GM21423 (cell line): ENCODE data around the gene PCAT6.

Experiments used
- ATAC-seq: cut with Tn5 transposase; IDR thresholded peaks from one replicate; pipeline ENCODE4 v1.9.1; 2021; ENCODE audit warnings: mild to moderate bottlenecking, moderate library complexity; ENCODE audit not compliant: unreplicated experiment

The PCAT6 gene

GRCh38 chr1:202844259-202844658, 33.5 kb downstream of the PCAT6 start:
- ATAC-seq, result no peak

GRCh38 chr1:202844935-202845334, 34.2 kb downstream of the PCAT6 start:
- ATAC-seq, result no peak

- ATAC-seq, result no peak
Observed at GRCh38 chr1:202848191-202848542, 37.4 kb downstream of the PCAT6 start.

GRCh38 chr1:202850593-202851362, 40.0 kb downstream of the PCAT6 start:
- no peak for ATAC-seq

GRCh38 chr1:202852163-202852904, 41.6 kb downstream of the PCAT6 start:
- ATAC-seq, result no peak

- ATAC-seq, result no peak
Observed at GRCh38 chr1:202854787-202855186, 44.0 kb downstream of the PCAT6 start.

- no peak for ATAC-seq
Observed at GRCh38 chr1:202856014-202856413, 45.3 kb downstream of the PCAT6 start.

- ATAC-seq, result no peak
Observed at GRCh38 chr1:202857136-202857610, 46.4 kb downstream of the PCAT6 start.

- ATAC-seq, result no peak
Observed at GRCh38 chr1:202858331-202858730, 47.6 kb downstream of the PCAT6 start.

- no peak for ATAC-seq
Observed at GRCh38 chr1:202858789-202859414, 48.1 kb downstream of the PCAT6 start.

GRCh38 chr1:202860744-202861419, 50.1 kb downstream of the PCAT6 start:
- ATAC-seq, result no peak
